H1 (cell line): ENCODE measurements around the gene CPXM2. TPM values are rescaled to one million over a fixed set of nuclear protein-coding genes. Genes with fewer than 3 reads are reported as not detected.

Source experiments
- CTCF ChIA-PET: fragments of 300-600 bp; sonication (Branson Sonifier 250); formaldehyde crosslinking; loops from one replicate; lab custom pipeline; 2021; ENCODE audit not compliant: partially characterized antibody; lab: Charles Lee
- POLR2A ChIA-PET: fragments of 300-600 bp; sonication (Branson Sonifier 250); formaldehyde crosslinking; loops from one replicate; lab custom pipeline; 2021; ENCODE audit warnings: inconsistent platforms; ENCODE audit not compliant: partially characterized antibody; lab: Charles Lee
- DNase-seq, 2 experiments: peaks; one replicate each; pipeline versions ENCODE4 v3.0.0 to v3.0.0-alpha.2; 2010 to 2022; ENCODE audit warnings: low spot score in 2 of 2, low read depth in 1 of 2, mixed read lengths in 1 of 2
- FAIRE-seq: peaks from 2 replicates; lab custom pipeline; 2011; peaks lifted over from hg19 to GRCh38; lab: Jason Lieb, UNC
- H2AFZ ChIP-seq: 2 replicates; pipeline ENCODE4 v1.8.1; 2012; ENCODE audit warnings: low read length, inconsistent platforms
- H2AK5ac ChIP-seq: 2 replicates; pipeline ENCODE4 v1.6.1; 2013; ENCODE audit warnings: low read depth, low read length
- H2BK120ac ChIP-seq: replicated peaks from 2 replicates; pipeline ENCODE3; 2013; ENCODE audit warnings: low read depth, low read length, inconsistent platforms
- H2BK12ac ChIP-seq: 2 replicates; pipeline ENCODE4 v1.6.1; 2013; ENCODE audit warnings: low read depth, low read length
- H2BK15ac ChIP-seq: 2 replicates; pipeline ENCODE4 v1.6.1; 2013; ENCODE audit warnings: low read length
- H2BK20ac ChIP-seq: 2 replicates; pipeline ENCODE4 v1.6.1; 2013; ENCODE audit warnings: low read length
- H2BK5ac ChIP-seq: 2 replicates; pipeline ENCODE4 v1.6.1; 2013; ENCODE audit warnings: low read depth, low read length
- H3K14ac ChIP-seq: 2 replicates; pipeline ENCODE4 v1.6.1; 2013; ENCODE audit warnings: inconsistent platforms; ENCODE audit not compliant: insufficient read length
- H3K18ac ChIP-seq: 2 replicates; pipeline ENCODE4 v1.6.1; 2013; ENCODE audit warnings: low read length; ENCODE audit errors: extremely low read depth
- H3K23ac ChIP-seq: 2 replicates; pipeline ENCODE4 v1.6.1; 2013; ENCODE audit warnings: inconsistent platforms; ENCODE audit not compliant: insufficient read length
- H3K23me2 ChIP-seq: 2 replicates; pipeline ENCODE4 v1.6.1; 2013; ENCODE audit warnings: low read depth, low read length
- H3K27ac ChIP-seq: 2 replicates; pipeline ENCODE4 v1.6.1; 2011; ENCODE audit warnings: low read depth, low read length, inconsistent platforms
- H3K27me3 ChIP-seq, 4 experiments: replicated peaks in 1 of 4; 1 replicate in 1 of 4; 2 replicates in 3 of 4; pipeline versions ENCODE4 v1.6.1 to v1.8.1; 2011 to 2013; ENCODE audit warnings: low read length in 3 of 4, mild to moderate bottlenecking in 3 of 4, inconsistent platforms in 2 of 4, mixed read lengths in 2 of 4, moderate library complexity in 1 of 4; ENCODE audit not compliant: control insufficient read depth in 3 of 4, insufficient read depth in 3 of 4; ENCODE audit errors: extremely low read depth in 1 of 4
- H3K36me3 ChIP-seq, 4 experiments: 2 replicates each; pipeline versions ENCODE4 v1.6.1 to v1.8.1; 2011 to 2013; ENCODE audit warnings: mild to moderate bottlenecking in 4 of 4, low read length in 3 of 4, moderate library complexity in 2 of 4, control low read depth in 1 of 4, inconsistent platforms in 1 of 4; ENCODE audit not compliant: insufficient read depth in 4 of 4, control insufficient read depth in 2 of 4
- H3K4ac ChIP-seq: replicated peaks from 2 replicates; pipeline ENCODE3; 2013; ENCODE audit warnings: low read length, low read depth, mixed read lengths, inconsistent platforms; ENCODE audit not compliant: insufficient read length
- H3K4me1 ChIP-seq, 4 experiments: replicated peaks in 1 of 4; 1 replicate in 1 of 4; 2 replicates in 3 of 4; pipeline versions ENCODE4 v1.6.1 to v1.8.1; 2011 to 2013; ENCODE audit warnings: low read length in 3 of 4, inconsistent platforms in 2 of 4, mixed read lengths in 1 of 4; ENCODE audit not compliant: insufficient read depth in 4 of 4, control insufficient read depth in 3 of 4
- H3K4me2 ChIP-seq, 2 experiments: 2 replicates each; pipeline versions ENCODE4 v1.6.1 to v1.8.1; 2011 to 2013; ENCODE audit warnings: low read depth in 2 of 2, low read length in 2 of 2, control low read depth in 1 of 2, inconsistent platforms in 1 of 2, mild to moderate bottlenecking in 1 of 2; ENCODE audit not compliant: insufficient read depth in 1 of 2
- H3K4me3 ChIP-seq, 4 experiments: fragments of 200-600, 300-600 bp in 1 of 4; sonication (generic), shearing (Covaris generic), sonication (Bioruptor Twin) in 1 of 4; 2 replicates each; pipeline versions ENCODE4 v1.5.1 to v1.8.1; 2011 to 2016; ENCODE audit warnings: low read length in 4 of 4, low read depth in 3 of 4, control low read depth in 2 of 4, inconsistent platforms in 2 of 4, mild to moderate bottlenecking in 2 of 4, mixed read lengths in 1 of 4, moderate library complexity in 1 of 4; ENCODE audit not compliant: insufficient read depth in 2 of 4; ENCODE audit errors: extremely low read depth in 1 of 4
- H3K56ac ChIP-seq: replicated peaks from 2 replicates; pipeline ENCODE3; 2013; ENCODE audit warnings: low read depth, mild to moderate bottlenecking, mixed read lengths, low read length, inconsistent platforms; ENCODE audit not compliant: insufficient read length
- H3K79me1 ChIP-seq: 2 replicates; pipeline ENCODE4 v1.6.1; 2013; ENCODE audit warnings: low read depth, low read length, control low read depth
- H3K79me2 ChIP-seq, 2 experiments: 2 replicates each; pipeline versions ENCODE4 v1.6.1 to v1.8.1; 2012 to 2013; ENCODE audit warnings: low read length in 2 of 2, mild to moderate bottlenecking in 2 of 2, inconsistent platforms in 1 of 2; ENCODE audit not compliant: insufficient read depth in 2 of 2, control insufficient read depth in 1 of 2
- H3K9ac ChIP-seq, 4 experiments: replicated peaks in 1 of 4; 1 replicate in 1 of 4; 2 replicates in 3 of 4; pipeline versions ENCODE4 v1.6.1 to v1.8.1; 2011 to 2013; ENCODE audit warnings: low read depth in 3 of 4, low read length in 3 of 4, control low read depth in 2 of 4, mild to moderate bottlenecking in 2 of 4, moderate library complexity in 2 of 4, inconsistent platforms in 1 of 4; ENCODE audit errors: extremely low read depth in 1 of 4
- H3K9me3 ChIP-seq, 2 experiments: 2 replicates each; pipeline versions ENCODE4 v1.6.1 to v1.8.1; 2012 to 2013; ENCODE audit warnings: mild to moderate bottlenecking in 2 of 2, moderate library complexity in 2 of 2, control low read depth in 1 of 2, inconsistent platforms in 1 of 2, low read depth in 1 of 2, low read length in 1 of 2, mixed read lengths in 1 of 2; ENCODE audit not compliant: insufficient read depth in 2 of 2
- H4K20me1 ChIP-seq, 2 experiments: replicated peaks in 1 of 2; 2 replicates each; pipeline versions ENCODE3 to v1.8.1; 2011 to 2013; ENCODE audit warnings: inconsistent platforms in 2 of 2, low read length in 2 of 2, mild to moderate bottlenecking in 1 of 2; ENCODE audit not compliant: insufficient read depth in 2 of 2, control insufficient read depth in 1 of 2
- H4K5ac ChIP-seq: 2 replicates; pipeline ENCODE4 v1.6.1; 2013; ENCODE audit warnings: low read length, low read depth, mixed read lengths, inconsistent platforms; ENCODE audit not compliant: insufficient read length
- H4K8ac ChIP-seq: 2 replicates; pipeline ENCODE4 v1.8.0; 2013; ENCODE audit warnings: mild to moderate bottlenecking, moderate library complexity, low read length, inconsistent platforms; ENCODE audit not compliant: insufficient read depth; ENCODE audit errors: extremely low read depth
- H4K91ac ChIP-seq: replicated peaks from 2 replicates; pipeline ENCODE3; 2013; ENCODE audit warnings: low read length, mixed read lengths, inconsistent platforms; ENCODE audit not compliant: insufficient read length
- NANOG ChIP-seq: IDR thresholded peaks from 2 replicates; pipeline ENCODE4 v1.6.1; 2011; ENCODE audit warnings: low read length, low read depth, mild to moderate bottlenecking, inconsistent platforms; ENCODE audit not compliant: insufficient read depth, poor library complexity, severe bottlenecking
- NRF1 ChIP-seq: IDR thresholded peaks from 2 replicates; pipeline ENCODE4 v1.6.1; 2011; ENCODE audit warnings: mild to moderate bottlenecking, low read depth, low read length, improper control_type of control experiment
- POLR2A ChIP-seq, 2 experiments: IDR thresholded peaks; 1 replicate in 1 of 2; 2 replicates in 1 of 2; pipeline ENCODE4 v1.6.1; 2011; ENCODE audit warnings: low read depth in 2 of 2, low read length in 2 of 2, mild to moderate bottlenecking in 2 of 2; ENCODE audit errors: control extremely low read depth in 1 of 2
- SP4 ChIP-seq: IDR thresholded peaks from 2 replicates; pipeline ENCODE4 v1.6.1; 2012; ENCODE audit warnings: low read length, inconsistent platforms
- WGBS, 2 experiments: shearing (Covaris generic) in 1 of 2; methylation state at CpG; one replicate each; pipeline versions ENCODE4 v1.1.6 to v1.1.7; 2013 to 2015; ENCODE audit warnings: low lambda C conversion rate in 2 of 2, mixed read lengths in 2 of 2, inconsistent platforms in 1 of 2, low coverage in 1 of 2, missing lambda C conversion rate in 1 of 2; ENCODE audit not compliant: insufficient replicate concordance in 2 of 2, insufficient coverage in 1 of 2, insufficient read length in 1 of 2; ENCODE audit errors: extremely low coverage in 1 of 2, missing lambda C conversion rate in 1 of 2; 5-methylcytosine and 5-hydroxymethylcytosine counted together
- polyA plus RNA-seq, 7 experiments: library from polyadenylated mRNA; depleted of rRNA in 3 of 7; stranded (reverse) in 5 of 7; unstranded in 2 of 7; fragments of >200 nt in 5 of 7; fragments of 200-250 nt in 2 of 7; gene quantifications; 1 replicate in 5 of 7; 2 replicates in 1 of 7; 4 replicates in 1 of 7; pipeline versions ENCODE4 v1.2.1 to v1.2.3, GENCODE V29; 2011 to 2013; ENCODE audit warnings: missing spikeins in 2 of 7, mixed read lengths in 2 of 7
- total RNA-seq: library from RNA; stranded (reverse); fragmentation: NEBNext Ultra II Directional; extraction: Animal tissue kit (Norgen Biotek cat#: 25700); gene quantifications from 2 replicates; pipeline ENCODE4 v1.2.1, GENCODE V29; 2021
- TF ChIP-seq, protein P1 (sequence below): IDR thresholded peaks from 2 replicates; pipeline ENCODE4 v1.6.1; 2012; ENCODE audit warnings: low read length, inconsistent platforms

The CPXM2 gene
- total and polyA plus RNA-seq, 2 of the 8 experiments (the other 6 are each of a cell fraction or from before 2014, with no cell fraction given) = 2.4 to 2.9 TPM

DNA sequence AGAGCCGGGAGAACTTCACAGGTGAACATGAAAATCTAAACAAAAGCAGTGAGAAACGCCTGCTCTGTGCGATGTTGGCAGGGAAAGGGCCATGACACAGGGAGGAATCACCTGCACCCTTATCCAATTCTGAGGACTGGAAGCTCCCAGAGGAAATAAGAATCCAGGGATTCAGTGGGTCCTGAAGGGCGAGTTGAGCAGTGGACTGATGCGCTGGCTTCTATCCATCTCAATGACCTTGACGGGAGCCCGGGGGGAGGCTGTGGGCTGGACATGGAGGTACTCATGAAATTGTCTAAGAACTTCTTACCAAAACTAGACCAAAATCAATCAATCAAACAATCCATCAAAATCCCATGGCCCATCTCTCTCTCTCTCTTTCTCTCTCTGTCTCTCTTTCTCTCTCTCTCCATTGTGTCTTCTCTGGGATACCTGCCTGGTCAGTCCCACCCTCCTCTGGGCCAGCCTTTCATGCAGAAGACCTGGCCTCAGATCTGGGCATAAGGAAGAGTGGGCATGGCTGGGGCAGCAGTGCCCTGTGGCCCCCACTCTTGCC is 7.2 kb downstream of the CPXM2 start:
- WGBS, 2 experiments = 88% methylated on average over 7 of the region's 7 CpGs; no CpG with 5 or more reads in 1 of the 2 experiments
- ChIA-PET POLR2A (no interaction called here), CTCF (no interaction called here)
- H4K8ac ChIP-seq = no peak overlapping the region
- peaks cover 0 to 2% of the 10 kb centered on the region in 2 experiments for H4K20me1 ChIP-seq
- no peak overlapping the region for H3K23ac ChIP-seq
- no peak overlapping the region for H3K14ac ChIP-seq
- no peaks in the 10 kb centered on the region for H3K9me3 ChIP-seq
- H3K56ac ChIP-seq = no peak overlapping the region
- H3K4me3 ChIP-seq = no peak overlapping the region
- no peak overlapping the region for H3K9ac ChIP-seq
- H3K27me3 ChIP-seq = no peaks in the 10 kb centered on the region
- no peak overlapping the region for H3K27ac ChIP-seq
- H3K18ac ChIP-seq = no peak overlapping the region
- 0 out of 2 replicates have a peak overlapping the region, but pooled peaks have one; percentile 23 for H2BK12ac ChIP-seq
- no peak overlapping the region for H2BK20ac ChIP-seq
- no peak overlapping the region for H2AFZ ChIP-seq
- no peaks in the 10 kb centered on the region for H3K36me3 ChIP-seq
- H2BK5ac ChIP-seq = no peak overlapping the region
- H3K79me1 ChIP-seq = no peaks in the 10 kb centered on the region
- H3K4me1 ChIP-seq = no peaks in the 10 kb centered on the region; a peak in 1 of 7 replicates
- FAIRE-seq (no peak), DNase-seq (no peak)
- no peak overlapping the region for H4K91ac ChIP-seq
- no peak overlapping the region for H3K4ac ChIP-seq
- H4K5ac ChIP-seq = no peak overlapping the region
- no peaks in the 10 kb centered on the region for H3K23me2 ChIP-seq
- H3K4me2 ChIP-seq = no peak overlapping the region
- no peak overlapping the region for H2BK120ac ChIP-seq
- no peak overlapping the region for H2BK15ac ChIP-seq
- no peak overlapping the region for H2AK5ac ChIP-seq
- no peaks in the 10 kb centered on the region for H3K79me2 ChIP-seq
- TF ChIP-seq, protein P1, sequence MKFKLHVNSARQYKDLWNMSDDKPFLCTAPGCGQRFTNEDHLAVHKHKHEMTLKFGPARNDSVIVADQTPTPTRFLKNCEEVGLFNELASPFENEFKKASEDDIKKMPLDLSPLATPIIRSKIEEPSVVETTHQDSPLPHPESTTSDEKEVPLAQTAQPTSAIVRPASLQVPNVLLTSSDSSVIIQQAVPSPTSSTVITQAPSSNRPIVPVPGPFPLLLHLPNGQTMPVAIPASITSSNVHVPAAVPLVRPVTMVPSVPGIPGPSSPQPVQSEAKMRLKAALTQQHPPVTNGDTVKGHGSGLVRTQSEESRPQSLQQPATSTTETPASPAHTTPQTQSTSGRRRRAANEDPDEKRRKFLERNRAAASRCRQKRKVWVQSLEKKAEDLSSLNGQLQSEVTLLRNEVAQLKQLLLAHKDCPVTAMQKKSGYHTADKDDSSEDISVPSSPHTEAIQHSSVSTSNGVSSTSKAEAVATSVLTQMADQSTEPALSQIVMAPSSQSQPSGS = no peak
- TF ChIP-seq NRF1 = no peak
- no peak for TF ChIP-seq NANOG
- no peak for TF ChIP-seq POLR2A (IDR thresholded peaks at IDR 0.05; ENCODE audit: control extremely low read depth in 1 of 2, low read depth in 2 of 2, low read length in 2 of 2)
- TF ChIP-seq SP4 = no peak
